ENCODE data around the gene CHORDC1.
"Not testable (repeated sequence)": the region's sequence is repeated elsewhere in the genome, so short reads cannot be mapped to it uniquely, and the experiment has no call there.

CHORDC1 gene

GRCh38 chr11:90242894-90243416 lies 20.1 kb upstream of the CHORDC1 start:
- Histone ChIP-seq H3K9me3 (ENCODE audit: low read length) (no peaks in the 10 kb centered on the region), H4K20me1 (ENCODE audit: insufficient read depth, low read length) (no peaks in the 10 kb centered on the region), H3K36me3 (ENCODE audit: insufficient read depth, low read length) (no peaks in the 10 kb centered on the region), H3K4me1 (ENCODE audit: insufficient read depth, low read length, severe bottlenecking) (peaks cover 2% of the 10 kb centered on the region), H2AFZ (ENCODE audit: low read length) (no peak overlapping the region), H3K4me2 (ENCODE audit: low read length) (no peak overlapping the region), H3F3A (ENCODE audit: insufficient read depth, low read length) (no peaks in the 10 kb centered on the region), H3K27ac (ENCODE audit: low read depth, low read length, poor library complexity, severe bottlenecking) (no peak overlapping the region), H3K27me3 (ENCODE audit: insufficient read depth, low read length) (no peaks in the 10 kb centered on the region), H3K79me2 (ENCODE audit: insufficient read depth, low read length) (no peaks in the 10 kb centered on the region), H3K9me2 (ENCODE audit: low read depth, low read length) (no peaks in the 10 kb centered on the region), H3K4me3 (ENCODE audit: low read depth, low read length, poor library complexity, severe bottlenecking) (no peak overlapping the region), H3K9ac (ENCODE audit: low read length) (no peak overlapping the region)
- TF ChIP-seq CTCF (IDR thresholded peaks at IDR 0.05; ENCODE audit: low read length) (no peak), EZH2 (IDR thresholded peaks at IDR 0.05; ENCODE audit: borderline replicate concordance, low read length) (no peak)

- H4K20me1 ChIP-seq (ENCODE audit: insufficient read depth, low read length), result no peaks in the 10 kb centered on the region
- no peaks in the 10 kb centered on the region for H3K36me3 ChIP-seq (ENCODE audit: insufficient read depth, low read length)
- no peak overlapping the region for H3K4me3 ChIP-seq (ENCODE audit: low read depth, low read length, poor library complexity, severe bottlenecking)
- H3K9me2 ChIP-seq (ENCODE audit: low read depth, low read length), result no peaks in the 10 kb centered on the region
- no peaks in the 10 kb centered on the region for H3K9me3 ChIP-seq (ENCODE audit: low read length)
- no peak for TF ChIP-seq CTCF (IDR thresholded peaks at IDR 0.05; ENCODE audit: low read length)
- TF ChIP-seq EZH2 (IDR thresholded peaks at IDR 0.05; ENCODE audit: borderline replicate concordance, low read length), result no peak
- no peaks in the 10 kb centered on the region for H3F3A ChIP-seq (ENCODE audit: insufficient read depth, low read length)
- H3K4me2 ChIP-seq (ENCODE audit: low read length), result no peak overlapping the region
- no peaks in the 10 kb centered on the region for H3K79me2 ChIP-seq (ENCODE audit: insufficient read depth, low read length)
- no peaks in the 10 kb centered on the region for H3K27me3 ChIP-seq (ENCODE audit: insufficient read depth, low read length)
- H3K9ac ChIP-seq (ENCODE audit: low read length), result no peak overlapping the region
- H3K4me1 ChIP-seq (ENCODE audit: insufficient read depth, low read length, severe bottlenecking), result no peaks in the 10 kb centered on the region
- H3K27ac ChIP-seq (ENCODE audit: low read depth, low read length, poor library complexity, severe bottlenecking), result no peak overlapping the region
- H2AFZ ChIP-seq (ENCODE audit: low read length), result no peak overlapping the region
Measured at GRCh38 chr11:90241414-90241813, 18.6 kb upstream of the CHORDC1 start.

GRCh38 chr11:90239967-90240636 lies 17.3 kb upstream of the CHORDC1 start:
- not testable (repeated sequence) for H3K79me2 ChIP-seq (ENCODE audit: insufficient read depth, low read length); H3K27me3 ChIP-seq (ENCODE audit: insufficient read depth, low read length); H3K27ac ChIP-seq (ENCODE audit: low read depth, low read length, poor library complexity, severe bottlenecking); H3K9me2 ChIP-seq (ENCODE audit: low read depth, low read length); H3K9me3 ChIP-seq (ENCODE audit: low read length); H3K9ac ChIP-seq (ENCODE audit: low read length); H3K4me1 ChIP-seq (ENCODE audit: insufficient read depth, low read length, severe bottlenecking); H3K36me3 ChIP-seq (ENCODE audit: insufficient read depth, low read length); H4K20me1 ChIP-seq (ENCODE audit: insufficient read depth, low read length); H3K4me2 ChIP-seq (ENCODE audit: low read length); H2AFZ ChIP-seq (ENCODE audit: low read length); H3F3A ChIP-seq (ENCODE audit: insufficient read depth, low read length); H3K4me3 ChIP-seq (ENCODE audit: low read depth, low read length, poor library complexity, severe bottlenecking)

GRCh38 chr11:90237004-90237403 lies 14.2 kb upstream of the CHORDC1 start:
- Histone ChIP-seq H3K79me2 (ENCODE audit: insufficient read depth, low read length) (no peaks in the 10 kb centered on the region), H3K9me2 (ENCODE audit: low read depth, low read length) (no peaks in the 10 kb centered on the region), H3K4me3 (ENCODE audit: low read depth, low read length, poor library complexity, severe bottlenecking) (no peak overlapping the region), H4K20me1 (ENCODE audit: insufficient read depth, low read length) (no peaks in the 10 kb centered on the region), H3F3A (ENCODE audit: insufficient read depth, low read length) (no peaks in the 10 kb centered on the region), H3K9me3 (ENCODE audit: low read length) (no peaks in the 10 kb centered on the region), H3K4me1 (ENCODE audit: insufficient read depth, low read length, severe bottlenecking) (no peaks in the 10 kb centered on the region), H3K4me2 (ENCODE audit: low read length) (no peak overlapping the region), H3K27me3 (ENCODE audit: insufficient read depth, low read length) (no peaks in the 10 kb centered on the region), H3K36me3 (ENCODE audit: insufficient read depth, low read length) (no peaks in the 10 kb centered on the region), H3K27ac (ENCODE audit: low read depth, low read length, poor library complexity, severe bottlenecking) (no peak overlapping the region), H3K9ac (ENCODE audit: low read length) (no peak overlapping the region), H2AFZ (ENCODE audit: low read length) (no peak overlapping the region)
- TF ChIP-seq CTCF (IDR thresholded peaks at IDR 0.05; ENCODE audit: low read length) (no peak), EZH2 (IDR thresholded peaks at IDR 0.05; ENCODE audit: borderline replicate concordance, low read length) (no peak)

Data from OCI-LY1 (cell line).